ENCODE measurements around the gene CCSER1.

- TF ChIP-seq CTCF (IDR thresholded peaks at IDR 0.05; ENCODE audit: low read depth, low read length, poor library complexity, severe bottlenecking) (no peak), EZH2phosphoT487 (IDR thresholded peaks at IDR 0.05; ENCODE audit: borderline replicate concordance, low read length) (no peak)
Observed at GRCh38 chr4:91280551-91281290, 1153.5 kb downstream of the CCSER1 start.
